ENCODE data around the gene ZNF574. TPM values are rescaled to one million over a fixed set of nuclear protein-coding genes. Genes with fewer than 3 reads are reported as not detected.

The ZNF574 gene
- total RNA-seq, 1 donor from 2014 or later = 8.9 TPM

- DNase-seq (ENCODE audit: low spot score) = no peak
Observed at GRCh38 chr19:42057846-42058245, 18.1 kb upstream of the ZNF574 start.

GRCh38 chr19:42059196-42059595, 16.8 kb upstream of the ZNF574 start:
- no peak for DNase-seq (ENCODE audit: low spot score)

- no peak for DNase-seq (ENCODE audit: low spot score)
Observed at GRCh38 chr19:42060117-42060516, 15.8 kb upstream of the ZNF574 start.

- DNase-seq (ENCODE audit: low spot score) = no peak
Observed at GRCh38 chr19:42062381-42062780, 13.6 kb upstream of the ZNF574 start.

GRCh38 chr19:42064432-42064831, 11.5 kb upstream of the ZNF574 start:
- no peak for DNase-seq (ENCODE audit: low spot score)

- no peak for DNase-seq (ENCODE audit: low spot score)
Observed at GRCh38 chr19:42065051-42065450, 10.9 kb upstream of the ZNF574 start.

GRCh38 chr19:42065511-42065910, 10.5 kb upstream of the ZNF574 start:
- no peak for DNase-seq (ENCODE audit: low spot score)

- no peak for DNase-seq (ENCODE audit: low spot score)
Observed at GRCh38 chr19:42066075-42066754, 9.8 kb upstream of the ZNF574 start.

- DNase-seq (ENCODE audit: low spot score) = no peak
Observed at GRCh38 chr19:42067315-42067888, 8.6 kb upstream of the ZNF574 start.

GRCh38 chr19:42068361-42068755, 7.6 kb upstream of the ZNF574 start:
- DNase-seq (ENCODE audit: low spot score) = no peak

- DNase-seq (ENCODE audit: low spot score) = no peak
Observed at GRCh38 chr19:42068756-42069571, 7.0 kb upstream of the ZNF574 start.

- DNase-seq (ENCODE audit: low spot score) = no peak
Observed at GRCh38 chr19:42069619-42070351, 6.2 kb upstream of the ZNF574 start, which contains the start of gene GRIK5. GRIK5 (minus strand) TSS chr19:42070206; CDS start chr19:42065770, 4,436 bp downstream.

- DNase-seq (ENCODE audit: low spot score) = no peak
Observed at GRCh38 chr19:42071247-42071646, 4.7 kb upstream of the ZNF574 start.

- DNase-seq (ENCODE audit: low spot score) = no peak
Observed at GRCh38 chr19:42074513-42075363, 1.2 kb upstream of the ZNF574 start.

GRCh38 chr19:42075364-42075615, 676 bp upstream of the ZNF574 start:
- DNase-seq (ENCODE audit: low spot score) = no peak

- no peak for DNase-seq (ENCODE audit: low spot score)
Observed at GRCh38 chr19:42076380-42076944, 496 bp downstream of the ZNF574 start.

- DNase-seq (ENCODE audit: low spot score) = no peak
Observed at GRCh38 chr19:42078058-42078457, 2.1 kb downstream of the ZNF574 start.

- DNase-seq (ENCODE audit: low spot score) = no peak
Observed at GRCh38 chr19:42078538-42079275, 2.7 kb downstream of the ZNF574 start.

GRCh38 chr19:42079276-42079669, 3.3 kb downstream of the ZNF574 start:
- no peak for DNase-seq (ENCODE audit: low spot score)
